NCI-H2196 treated with DMSO at 0.1 percent for 48 hours (cell line): Measurements from ENCODE around the gene TCL1A.
"Not testable (repeated sequence)": the region's sequence is repeated elsewhere in the genome, so short reads cannot be mapped to it uniquely, and the experiment has no call there.

Source experiments
- DNase-seq: peaks from one replicate; lab custom pipeline; 2025; ENCODE audit not compliant: unreplicated experiment; lab: John Stamatoyannopoulos, UW

The TCL1A gene

GRCh38 chr14:95679148-95679815, 34.6 kb downstream of the TCL1A start:
- no peak for DNase-seq

- no peak for DNase-seq
Observed at GRCh38 chr14:95677179-95677835, 36.6 kb downstream of the TCL1A start.

- no peak for DNase-seq
Observed at GRCh38 chr14:95675486-95675885, 38.4 kb downstream of the TCL1A start.

- no peak for DNase-seq
Observed at GRCh38 chr14:95674613-95675012, 39.3 kb downstream of the TCL1A start.

- DNase-seq: no peak
Observed at GRCh38 chr14:95668235-95668772, 45.6 kb downstream of the TCL1A start.

GRCh38 chr14:95667249-95667693, 46.7 kb downstream of the TCL1A start:
- peak; percentile 71 for DNase-seq

GRCh38 chr14:95666450-95666849, 47.5 kb downstream of the TCL1A start:
- DNase-seq: no peak

GRCh38 chr14:95665530-95665929, 48.4 kb downstream of the TCL1A start:
- not testable (repeated sequence) for DNase-seq

GRCh38 chr14:95664546-95664945, 49.4 kb downstream of the TCL1A start:
- DNase-seq: no peak

- DNase-seq: no peak
Observed at GRCh38 chr14:95664066-95664465, 49.9 kb downstream of the TCL1A start.

GRCh38 chr14:95663226-95663797, 50.6 kb downstream of the TCL1A start:
- DNase-seq: no peak

- no peak for DNase-seq
Observed at GRCh38 chr14:95662376-95663186, 51.3 kb downstream of the TCL1A start.

GRCh38 chr14:95660651-95661515, 53.0 kb downstream of the TCL1A start:
- no peak for DNase-seq

GRCh38 chr14:95659990-95660385, 53.9 kb downstream of the TCL1A start:
- no peak for DNase-seq
